M059J (cell line): ENCODE data around the gene CPLX3. TPM values are rescaled to one million over a fixed set of nuclear protein-coding genes. Genes with fewer than 3 reads are reported as not detected.

Experiments used
- DNase-seq: peaks from one replicate; pipeline ENCODE4 v3.0.0-alpha.2; 2012; ENCODE audit warnings: low read depth
- total RNA-seq: library from RNA; depleted of rRNA; stranded (reverse); fragments of >200 nt; shearing (Covaris generic); gene quantifications from 2 replicates; pipeline ENCODE4 v1.2.3, GENCODE V29; 2014

CPLX3 gene
- total RNA-seq, 1 experiment from 2014 or later: not detected

- DNase-seq: no peak
Observed at GRCh38 chr15:74827614-74828013, 1.2 kb downstream of the CPLX3 start.

GRCh38 chr15:74828835-74829234 is 2.4 kb downstream of the CPLX3 start:
- DNase-seq: no peak

GRCh38 chr15:74829486-74829885 is 3.1 kb downstream of the CPLX3 start:
- no peak for DNase-seq

GRCh38 chr15:74829991-74830390 is 3.6 kb downstream of the CPLX3 start:
- DNase-seq: no peak

GRCh38 chr15:74830868-74831267 is 4.4 kb downstream of the CPLX3 start:
- DNase-seq: no peak

- DNase-seq: no peak
Observed at GRCh38 chr15:74831813-74832495, 5.5 kb downstream of the CPLX3 start.

- DNase-seq: no peak
Observed at GRCh38 chr15:74832826-74833225, 6.4 kb downstream of the CPLX3 start.

- DNase-seq: no peak
Observed at GRCh38 chr15:74833376-74834107, 7.1 kb downstream of the CPLX3 start.

GRCh38 chr15:74835312-74835823 is 8.9 kb downstream of the CPLX3 start:
- peak; percentile 61 for DNase-seq

GRCh38 chr15:74836846-74837245 is 10.4 kb downstream of the CPLX3 start:
- no peak for DNase-seq

- no peak for DNase-seq
Observed at GRCh38 chr15:74837482-74838136, 11.2 kb downstream of the CPLX3 start.

- no peak for DNase-seq
Observed at GRCh38 chr15:74838137-74838516, 11.7 kb downstream of the CPLX3 start.

- DNase-seq: no peak
Observed at GRCh38 chr15:74838746-74839525, 12.5 kb downstream of the CPLX3 start.

- DNase-seq: no peak
Observed at GRCh38 chr15:74839526-74840395, 13.3 kb downstream of the CPLX3 start.

- no peak for DNase-seq
Observed at GRCh38 chr15:74840851-74841775, 14.7 kb downstream of the CPLX3 start.

- no peak for DNase-seq
Observed at GRCh38 chr15:74841891-74842373, 15.5 kb downstream of the CPLX3 start.

GRCh38 chr15:74842581-74843444 is 16.4 kb downstream of the CPLX3 start, which contains the start of gene ULK3:
Gene ULK3, minus strand, starts transcription at chr15:74843156. Its CDS starts 51 bp downstream, at chr15:74843105.
- DNase-seq: peak; percentile 70

GRCh38 chr15:74843445-74843828 is 17.0 kb downstream of the CPLX3 start:
- DNase-seq: no peak
